ENCODE data around the gene IL3. TPM values are rescaled to one million over a fixed set of nuclear protein-coding genes. Genes with fewer than 3 reads are reported as not detected.

IL3 gene
- polyA plus RNA-seq (ENCODE audit: insufficient read length) = not detected

- DNase-seq (ENCODE audit: low read depth) = no peak
Observed at GRCh38 chr5:132060501-132061161, at the start of gene IL3. Gene IL3 (plus strand): TSS chr5:132060655. CDS start chr5:132060707, 52 bp downstream.

- DNase-seq (ENCODE audit: low read depth) = no peak
Observed at GRCh38 chr5:132010989-132011621, 49.4 kb upstream of the IL3 start.

DNA sequence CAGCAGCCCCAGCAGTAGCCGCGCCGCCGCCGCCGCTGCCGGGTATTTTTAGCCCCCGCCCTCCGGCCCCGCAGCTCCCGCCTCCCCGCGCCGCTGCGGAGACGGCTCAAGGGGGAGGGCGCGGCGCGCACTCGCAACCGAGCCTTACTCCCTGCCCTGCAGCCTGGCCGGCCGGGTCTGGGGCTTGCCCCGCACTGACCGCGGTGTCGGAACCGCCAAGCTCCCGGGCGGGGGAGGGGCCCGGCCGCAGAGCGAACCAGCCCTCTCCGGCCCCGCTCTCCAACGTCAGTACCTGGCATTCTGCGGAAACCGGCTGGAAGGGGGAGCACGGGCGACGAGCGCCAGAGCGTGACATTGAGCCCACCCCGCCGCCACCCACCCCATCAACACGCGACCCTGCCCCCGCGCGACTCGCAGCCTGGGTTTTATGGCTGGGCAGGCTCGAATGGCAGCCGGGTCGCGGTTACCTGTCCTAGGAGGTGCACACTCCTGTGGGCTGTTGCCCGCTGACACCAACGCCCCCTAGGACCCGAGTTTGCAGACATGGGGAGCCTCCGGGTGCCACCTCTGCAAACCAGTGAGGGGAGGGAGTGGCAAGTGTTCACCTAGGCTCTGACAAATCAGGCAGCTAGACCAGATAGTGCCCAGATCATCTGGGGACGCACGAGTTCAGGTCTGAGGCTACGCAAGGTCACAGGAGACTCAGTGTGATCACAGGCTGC is 48.7 kb upstream of the IL3 start, which contains the start of gene ACSL6:
ACSL6 (minus strand) TSS at position 37 of the 722 bp plus-strand sequence. CDS start 105 bp downstream, outside the sequence.
- DNase-seq (ENCODE audit: low read depth) = no peak

DNA sequence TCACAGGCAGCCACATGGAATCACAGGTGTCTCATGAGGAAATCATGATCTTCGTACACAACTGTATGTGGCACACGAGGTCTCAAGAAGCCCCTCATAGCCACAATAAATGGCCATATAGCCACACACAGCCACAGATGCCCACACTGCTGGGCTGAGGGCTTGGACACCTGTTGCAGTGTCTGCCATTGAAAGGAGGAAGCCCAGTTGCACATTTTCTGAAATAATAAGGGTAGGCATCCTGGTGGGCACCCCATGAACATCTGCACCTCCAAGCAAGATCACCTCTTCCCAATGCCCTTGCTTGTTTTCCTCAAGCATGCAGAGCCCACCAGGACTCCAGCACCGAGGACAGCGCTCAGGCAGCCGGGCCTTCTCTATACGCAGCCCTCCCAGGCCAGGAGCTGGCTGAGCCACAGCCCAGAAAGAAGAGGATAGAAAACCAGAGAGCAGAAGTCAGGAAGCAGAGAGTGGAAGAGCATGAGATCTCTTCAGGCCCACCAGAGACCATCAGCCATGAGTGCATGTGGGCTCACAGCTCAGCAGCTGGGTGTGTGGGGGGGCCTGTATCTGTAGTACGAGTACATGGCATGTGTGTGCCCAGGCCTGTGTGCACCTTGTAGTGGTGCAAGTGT is 48.0 kb upstream of the IL3 start:
- DNase-seq (ENCODE audit: low read depth) = peak; percentile 28

DNA sequence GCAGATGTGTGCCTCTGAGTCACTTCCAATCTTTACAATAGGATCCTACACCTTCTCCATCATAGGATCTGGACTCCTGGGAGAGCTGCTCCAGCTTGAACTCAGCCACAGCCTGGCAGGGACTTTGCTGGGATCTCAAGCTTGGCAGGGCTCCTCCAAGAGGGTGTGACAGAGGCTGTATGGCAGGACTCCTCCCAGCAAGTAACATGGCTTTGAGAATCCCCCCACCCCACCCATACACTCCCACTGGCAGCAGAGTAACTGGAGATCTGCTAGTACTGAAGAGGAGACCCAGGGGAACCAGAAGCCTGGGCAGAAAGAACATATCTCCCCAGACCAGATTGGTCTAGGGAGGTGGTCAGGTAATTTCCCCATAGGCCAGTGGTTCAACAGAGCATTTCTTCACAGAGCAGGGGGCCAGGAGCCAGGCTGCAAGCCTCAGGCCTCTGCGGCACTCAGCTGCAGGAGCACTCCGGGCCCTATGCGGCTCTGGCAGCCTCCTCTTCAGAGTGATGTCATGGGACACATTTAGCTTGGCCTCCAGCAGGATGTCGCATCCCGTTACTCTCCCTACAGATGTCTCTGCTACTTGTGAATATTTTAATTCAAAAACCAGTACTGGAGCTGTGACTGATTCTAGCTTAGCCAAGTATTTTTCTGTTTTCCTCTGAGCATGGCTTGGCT is 47.3 kb upstream of the IL3 start:
- DNase-seq (ENCODE audit: low read depth) = no peak

GRCh38 chr5:132013711-132014110 is 46.7 kb upstream of the IL3 start:
- DNase-seq (ENCODE audit: low read depth) = no peak

DNA sequence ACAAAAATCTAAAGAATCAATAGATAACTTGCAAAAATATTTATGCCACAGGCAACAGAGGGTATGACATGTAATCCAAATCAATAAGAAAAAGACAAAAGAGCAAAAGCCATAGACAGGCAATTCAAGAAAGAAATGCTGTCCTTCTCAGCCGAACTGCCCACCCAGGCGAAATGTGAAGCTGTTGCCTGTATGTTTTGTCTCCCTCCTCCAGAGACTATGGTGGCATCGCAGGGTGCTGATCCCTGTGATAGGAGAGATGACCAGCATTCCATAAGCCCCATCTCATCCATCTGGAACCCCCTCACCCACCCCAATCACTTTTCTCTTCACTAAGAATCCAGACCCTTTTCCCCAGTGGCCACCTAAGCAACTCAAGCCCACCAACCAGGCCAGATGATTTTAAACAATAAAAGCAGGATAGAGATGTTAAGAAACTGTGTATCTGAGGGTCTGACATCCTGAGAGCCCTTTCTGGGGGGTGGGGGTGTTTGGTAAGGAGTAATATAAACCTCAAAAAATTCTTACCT is 43.7 kb upstream of the IL3 start:
- no peak for DNase-seq (ENCODE audit: low read depth)

GRCh38 chr5:132017316-132017715 is 43.1 kb upstream of the IL3 start:
- no peak for DNase-seq (ENCODE audit: low read depth)

- no peak for DNase-seq (ENCODE audit: low read depth)
Observed at GRCh38 chr5:132017738-132018625, 42.5 kb upstream of the IL3 start.

- no peak for DNase-seq (ENCODE audit: low read depth)
Observed at GRCh38 chr5:132019337-132019736, 41.1 kb upstream of the IL3 start.

- no peak for DNase-seq (ENCODE audit: low read depth)
Observed at GRCh38 chr5:132019857-132020555, 40.4 kb upstream of the IL3 start.

GRCh38 chr5:132020568-132021339 is 39.7 kb upstream of the IL3 start:
- no peak for DNase-seq (ENCODE audit: low read depth)

DNA sequence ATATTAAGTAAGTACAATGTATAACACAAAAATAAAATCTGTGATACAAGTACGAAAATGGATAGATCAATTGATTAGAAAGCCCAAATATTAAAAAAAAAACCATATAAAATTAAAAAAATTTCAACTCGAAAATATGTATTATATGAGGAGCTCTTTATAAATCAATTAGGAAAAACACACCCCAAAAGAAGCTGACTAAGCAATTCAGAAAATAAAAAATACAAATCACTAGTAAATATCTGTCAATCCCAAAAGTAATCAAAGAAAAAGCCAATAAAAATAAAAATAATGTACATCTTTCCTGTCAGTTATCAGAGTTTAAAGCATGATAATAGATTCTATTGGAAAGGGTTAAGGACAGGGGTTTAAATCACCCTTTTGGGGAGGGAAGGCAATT is 38.8 kb upstream of the IL3 start:
- DNase-seq (ENCODE audit: low read depth) = no peak

DNA sequence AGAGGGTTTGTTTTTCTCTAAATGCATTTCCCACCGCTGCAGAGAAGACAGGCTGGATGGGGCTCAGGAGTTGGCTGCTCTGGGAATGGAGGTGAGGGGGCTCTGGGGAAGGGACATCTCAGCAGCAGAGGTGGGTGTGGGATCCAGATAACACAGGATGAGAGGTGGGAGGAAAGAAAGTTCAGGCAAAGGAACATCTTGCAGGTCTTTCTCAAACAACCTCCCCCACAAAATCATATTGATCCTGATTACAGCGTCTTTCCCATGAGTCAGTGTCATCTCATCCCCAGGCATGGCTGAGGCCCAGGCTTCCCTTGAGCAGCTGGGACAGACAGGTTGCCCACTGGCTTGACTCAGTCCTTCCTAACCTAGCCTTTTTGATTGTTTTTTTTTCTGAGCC is 37.7 kb upstream of the IL3 start:
- no peak for DNase-seq (ENCODE audit: low read depth)

GRCh38 chr5:132023258-132024116 is 37.0 kb upstream of the IL3 start:
- no peak for DNase-seq (ENCODE audit: low read depth)

DNA sequence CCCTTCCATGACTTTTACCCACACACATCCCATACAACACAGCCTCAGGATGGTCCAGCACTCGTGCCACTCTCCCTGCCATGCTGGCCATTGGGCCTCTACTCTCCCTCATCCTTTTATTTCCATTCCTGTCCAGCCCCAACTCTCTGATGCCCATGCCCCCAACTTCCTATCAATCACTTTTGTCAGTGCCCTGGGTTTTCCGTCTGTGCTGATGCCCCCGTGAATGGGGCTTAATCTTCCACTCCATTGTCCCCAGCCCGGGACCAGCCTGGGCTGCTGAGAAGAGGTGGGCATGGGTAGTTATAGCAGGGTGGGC is 36.4 kb upstream of the IL3 start:
- no peak for DNase-seq (ENCODE audit: low read depth)

DNA sequence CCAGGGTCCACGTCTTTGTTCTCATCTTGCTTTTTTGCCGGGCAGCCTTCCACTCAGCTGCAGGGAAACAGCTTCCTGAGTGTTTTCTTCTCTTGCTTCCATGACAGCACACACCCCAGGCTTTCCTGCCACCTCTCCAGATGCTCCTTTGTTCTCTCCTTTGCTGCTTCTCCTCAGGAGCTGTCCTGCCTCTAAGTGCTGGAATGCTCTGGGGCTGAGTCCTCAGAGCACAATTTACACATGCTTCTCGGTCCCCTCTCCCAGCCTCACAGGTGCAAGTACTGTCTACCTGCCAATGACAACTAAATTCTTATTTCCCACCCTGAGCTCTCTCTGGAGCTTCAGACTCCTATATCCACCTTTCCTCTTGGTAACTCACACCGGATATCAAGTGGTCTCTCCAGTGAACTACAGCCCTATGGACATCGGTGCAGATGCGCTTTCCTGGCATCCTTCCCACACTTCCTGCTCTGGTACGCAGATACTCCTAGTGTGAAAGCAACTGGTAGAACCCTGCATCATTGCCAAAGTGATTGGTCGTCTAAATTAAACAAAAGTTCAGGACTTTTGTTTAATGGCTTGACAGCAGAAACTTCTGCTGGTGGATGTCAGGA is 35.6 kb upstream of the IL3 start:
- no peak for DNase-seq (ENCODE audit: low read depth)

Data from forelimb muscle (tissue), 1 donor.